SK-N-SH (cell line): ENCODE measurements around the gene RHBDL1. TPM values are rescaled to one million over a fixed set of nuclear protein-coding genes. Genes with fewer than 3 reads are reported as not detected.

Experiments
- CTCF ChIA-PET: fragments of 300-600, 350-600 bp; formaldehyde crosslinking; extraction: SDS; loops from one replicate; lab custom pipeline; 2021; lab: Yijun Ruan, JAX
- POLR2A ChIA-PET: fragments of 350-600 bp; sonication (Branson Sonifier 250); formaldehyde crosslinking; extraction: SDS; loops from one replicate; lab custom pipeline; 2020; ENCODE audit warnings: antibody characterized with exemption, inconsistent platforms; lab: Yijun Ruan, JAX
- DNase-seq: peaks from one replicate; pipeline ENCODE4 v3.0.0; 2012
- H2AFZ ChIP-seq: fragments of 200-600 bp; sonication (generic); 2 replicates; pipeline ENCODE4 v1.8.1; 2016; ENCODE audit warnings: antibody characterized with exemption, mild to moderate bottlenecking, low read depth
- H3F3A ChIP-seq: fragments of 200-600 bp; sonication (generic); replicated peaks from 2 replicates; pipeline ENCODE3; 2016; ENCODE audit warnings: antibody characterized with exemption, mild to moderate bottlenecking; ENCODE audit not compliant: insufficient read depth
- H3K27ac ChIP-seq, 2 experiments: fragments of 200-500 bp in 1 of 2; fragments of 200-600 bp in 1 of 2; sonication (Bioruptor generic) in 1 of 2; sonication (generic), shearing (Covaris generic) in 1 of 2; 2 replicates each; pipeline versions ENCODE4 v1.5.1 to v1.6.1; 2014 to 2016; ENCODE audit warnings: low read depth in 2 of 2, inconsistent platforms in 1 of 2, low read length in 1 of 2, mild to moderate bottlenecking in 1 of 2, mixed read lengths in 1 of 2
- H3K27me3 ChIP-seq: fragments of 200-600 bp; sonication (generic), shearing (Covaris generic); 2 replicates; pipeline ENCODE4 v1.6.1; 2016; ENCODE audit warnings: mixed run types; ENCODE audit not compliant: insufficient read depth
- H3K36me3 ChIP-seq, 2 experiments: fragments of 200-500 bp in 1 of 2; fragments of 200-600 bp in 1 of 2; sonication (Bioruptor generic) in 1 of 2; sonication (generic) in 1 of 2; replicated peaks in 1 of 2; 2 replicates each; pipeline versions ENCODE3 to v1.5.1; 2014 to 2016; ENCODE audit warnings: low read length in 1 of 2, mild to moderate bottlenecking in 1 of 2; ENCODE audit not compliant: insufficient read depth in 2 of 2, control insufficient read depth in 1 of 2
- H3K4me1 ChIP-seq, 2 experiments: fragments of 200-500 bp in 1 of 2; fragments of 200-600 bp in 1 of 2; sonication (Bioruptor generic) in 1 of 2; sonication (generic), shearing (Covaris generic) in 1 of 2; 2 replicates each; pipeline versions ENCODE4 v1.5.1 to v1.6.1; 2014 to 2016; ENCODE audit warnings: low read depth in 1 of 2, low read length in 1 of 2, mixed run types in 1 of 2; ENCODE audit not compliant: insufficient read depth in 2 of 2, control insufficient read depth in 1 of 2
- H3K4me2 ChIP-seq: fragments of 200-600 bp; sonication (generic), shearing (Covaris generic); 2 replicates; pipeline ENCODE4 v1.6.1; 2017; ENCODE audit warnings: mixed run types
- H3K4me3 ChIP-seq, 2 experiments: fragments of 200-500 bp in 1 of 2; fragments of 200-600 bp in 1 of 2; sonication (Bioruptor generic) in 1 of 2; sonication (generic), shearing (Covaris generic) in 1 of 2; 2 replicates each; pipeline versions ENCODE4 v1.5.1 to v1.8.1; 2014 to 2016; ENCODE audit warnings: low read depth in 2 of 2, inconsistent platforms in 1 of 2, low read length in 1 of 2, mild to moderate bottlenecking in 1 of 2, mixed read lengths in 1 of 2, moderate library complexity in 1 of 2
- H3K79me2 ChIP-seq: fragments of 200-600 bp; sonication (generic); 2 replicates; pipeline ENCODE4 v1.8.1; 2017; ENCODE audit warnings: mild to moderate bottlenecking; ENCODE audit not compliant: insufficient read depth
- H3K9ac ChIP-seq: fragments of 200-600 bp; sonication (generic); 2 replicates; pipeline ENCODE4 v1.6.1; 2017; ENCODE audit warnings: mixed run types
- H3K9me2 ChIP-seq: fragments of 200-600 bp; sonication (generic); 2 replicates; pipeline ENCODE4 v1.6.1; 2017; ENCODE audit warnings: mixed run types
- H3K9me3 ChIP-seq: fragments of 200-600 bp; sonication (generic); 2 replicates; pipeline ENCODE4 v1.6.1; 2017; ENCODE audit warnings: mixed run types, mild to moderate bottlenecking, moderate library complexity
- H4K20me1 ChIP-seq: fragments of 200-600 bp; sonication (generic); 2 replicates; pipeline ENCODE4 v1.6.1; 2017; ENCODE audit warnings: mild to moderate bottlenecking, mixed run types; ENCODE audit not compliant: insufficient read depth
- EP300 ChIP-seq, 2 experiments: IDR thresholded peaks; 2 replicates each; pipeline versions ENCODE4 v1.4.0 to v1.6.1; 2012; ENCODE audit warnings: borderline replicate concordance in 1 of 2, low read depth in 1 of 2, low read length in 1 of 2
- EZH2phosphoT487 ChIP-seq: fragments of 200-600 bp; sonication (generic); IDR thresholded peaks from 2 replicates; pipeline ENCODE4 v1.6.1; 2017; ENCODE audit warnings: low read depth, mixed run types, mild to moderate bottlenecking, antibody characterized with exemption, moderate library complexity, borderline replicate concordance
- FOSL2 ChIP-seq: IDR thresholded peaks from 2 replicates; pipeline ENCODE4 v1.4.0; 2012; ENCODE audit warnings: low read depth, mild to moderate bottlenecking, moderate library complexity, borderline replicate concordance
- MEF2A ChIP-seq: IDR thresholded peaks from 2 replicates; pipeline ENCODE4 v1.4.0; 2012; ENCODE audit warnings: low read depth, borderline replicate concordance
- NFIC ChIP-seq: IDR thresholded peaks from 2 replicates; pipeline ENCODE4 v1.4.0; 2012; ENCODE audit warnings: borderline replicate concordance
- POLR2AphosphoS5 ChIP-seq: IDR thresholded peaks from 2 replicates; pipeline ENCODE4 v1.6.1; 2012; ENCODE audit warnings: low read depth, low read length
- RAD21 ChIP-seq: IDR thresholded peaks from 2 replicates; pipeline ENCODE4 v1.6.1; 2012; ENCODE audit warnings: mild to moderate bottlenecking, low read length
- RCOR1 ChIP-seq: fragments of 150-350 bp; IDR thresholded peaks from 2 replicates; pipeline ENCODE4 v1.6.1; 2017; ENCODE audit warnings: antibody characterized with exemption, low read length
- REST ChIP-seq: IDR thresholded peaks from 2 replicates; pipeline ENCODE4 v1.6.1; 2012; ENCODE audit warnings: mild to moderate bottlenecking, low read depth, low read length, moderate library complexity
- RFX5 ChIP-seq: IDR thresholded peaks from 2 replicates; pipeline ENCODE4 v1.6.1; 2012; ENCODE audit warnings: mild to moderate bottlenecking, improper control_type of control experiment, low read length
- SIN3A ChIP-seq: IDR thresholded peaks from 2 replicates; pipeline ENCODE4 v1.6.1; 2012; ENCODE audit warnings: low read depth, mild to moderate bottlenecking, low read length, moderate library complexity, borderline replicate concordance
- TAF1 ChIP-seq: IDR thresholded peaks from 2 replicates; pipeline ENCODE4 v1.6.1; 2012; ENCODE audit warnings: low read depth, mild to moderate bottlenecking, low read length, moderate library complexity, borderline replicate concordance
- USF2 ChIP-seq: fragments of 150-350 bp; IDR thresholded peaks from 2 replicates; pipeline ENCODE4 v1.6.1; 2017; ENCODE audit warnings: antibody characterized with exemption, low read length, low read depth, borderline replicate concordance
- YY1 ChIP-seq: IDR thresholded peaks from 2 replicates; pipeline ENCODE4 v1.4.0; 2012; ENCODE audit warnings: low read depth, mild to moderate bottlenecking
- ZBTB33 ChIP-seq: IDR thresholded peaks from 2 replicates; pipeline ENCODE4 v1.4.0; 2012; ENCODE audit warnings: low read depth, borderline replicate concordance
- WGBS: methylation state at CpG from one replicate; pipeline ENCODE4 v1.1.6; 2017; ENCODE audit warnings: low lambda C conversion rate; 5-methylcytosine and 5-hydroxymethylcytosine counted together
- polyA plus RNA-seq, 3 experiments: library from polyadenylated mRNA; depleted of rRNA; stranded (reverse); fragments of >200 nt; gene quantifications; 2 replicates each; pipeline ENCODE4 v1.2.3, GENCODE V29; 2012

The RHBDL1 gene
- polyA plus RNA-seq, 1 of the 3 experiments (the other 2 are of a cell fraction): 4.1 TPM

GRCh38 chr16:674214-674881 lies 1.1 kb upstream of the RHBDL1 start:
- H3F3A ChIP-seq: peaks cover 4% of the 10 kb centered on the region
- peaks cover 5 to 49% of the 10 kb centered on the region in 2 experiments for H3K36me3 ChIP-seq
- H4K20me1 ChIP-seq: 0 out of 2 replicates have a peak, but pooled peaks cover 2% of the 10 kb centered on the region
- ChIA-PET POLR2A (interaction anchor here (1.1 kb wide), 1 partner anchor 8 kb away, joined by 3 read pairs; no protein-coding TSS in a partner anchor), CTCF (interaction anchor here (1.5 to 4.6 kb wide), 3 partner anchors 14 to 279 kb away, joined by 3 to 20 read pairs (median 7); no protein-coding TSS in a partner anchor)
- 88% methylated on average over 2 of the region's 22 CpGs for WGBS
- no peak overlapping the region for H3K9ac ChIP-seq
- H3K27me3 ChIP-seq: no peaks in the 10 kb centered on the region
- peaks cover 4 to 19% of the 10 kb centered on the region in 2 experiments; a peak in 2 of 4 replicates for H3K4me1 ChIP-seq
- H3K79me2 ChIP-seq: peaks cover 11% of the 10 kb centered on the region; the same call in 1 of the 2 replicates
- TF ChIP-seq ZBTB33: no peak
- TF ChIP-seq NFIC: no peak
- no peak for TF ChIP-seq SIN3A
- TF ChIP-seq FOSL2: no peak
- no peak for TF ChIP-seq RFX5
- TF ChIP-seq POLR2AphosphoS5: no peak
- no peak overlapping the region for H2AFZ ChIP-seq
- H3K9me2 ChIP-seq: no peaks in the 10 kb centered on the region
- no peak for DNase-seq
- H3K27ac ChIP-seq: no peak overlapping the region; a peak in 1 of 4 replicates
- no peak overlapping the region for H3K4me3 ChIP-seq
- no peaks in the 10 kb centered on the region for H3K9me3 ChIP-seq
- H3K4me2 ChIP-seq: no peak overlapping the region

DNA sequence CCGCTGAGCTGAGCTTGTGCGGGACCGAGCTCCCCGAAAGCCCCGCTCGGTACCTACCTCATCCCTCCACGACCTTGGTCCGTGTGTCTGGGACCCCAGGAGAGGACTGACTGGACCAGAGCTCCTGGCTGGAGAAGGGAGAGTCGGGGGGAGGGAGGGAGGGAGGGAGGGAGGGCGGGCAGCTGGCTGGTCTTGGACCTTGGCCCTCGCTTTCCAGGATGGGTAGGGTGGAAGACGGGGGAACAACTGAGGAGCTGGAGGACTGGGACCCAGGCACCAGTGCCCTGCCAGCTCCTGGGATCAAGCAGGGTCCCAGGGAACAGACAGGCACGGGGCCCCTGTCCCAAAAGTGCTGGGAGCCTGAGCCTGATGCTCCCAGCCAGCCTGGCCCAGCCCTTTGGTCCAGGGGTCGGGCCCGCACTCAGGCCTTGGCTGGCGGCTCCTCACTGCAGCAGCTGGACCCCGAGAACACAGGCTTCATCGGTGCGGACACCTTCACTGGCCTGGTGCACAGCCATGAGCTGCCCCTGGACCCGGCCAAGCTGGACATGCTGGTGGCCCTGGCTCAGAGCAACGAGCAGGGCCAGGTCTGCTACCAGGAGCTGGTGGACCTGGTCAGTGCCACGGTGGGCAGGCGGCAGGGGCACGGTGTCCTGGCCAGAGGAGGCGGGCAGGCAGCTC lies 553 bp downstream of the RHBDL1 start:
- Histone ChIP-seq H3F3A (peaks cover 10% of the 10 kb centered on the region), H3K27me3 (no peaks in the 10 kb centered on the region), H3K36me3 (peaks cover 0 to 32% of the 10 kb centered on the region in 2 experiments), H3K27ac (no peak overlapping the region), H3K9me3 (no peaks in the 10 kb centered on the region), H3K4me3 (no peak overlapping the region; a peak in 1 of 4 replicates), H3K9ac (no peak overlapping the region), H2AFZ (no peak overlapping the region), H3K9me2 (no peaks in the 10 kb centered on the region), H3K4me2 (no peak overlapping the region), H4K20me1 (peaks cover 4% of the 10 kb centered on the region), H3K4me1 (peaks cover 4 to 18% of the 10 kb centered on the region in 2 experiments; a peak in 2 of 4 replicates), H3K79me2 (peaks cover 7% of the 10 kb centered on the region)
- 62% methylated on average over 7 of the region's 25 CpGs for WGBS
- DNase-seq: no peak
- ChIA-PET POLR2A (interaction anchor here (0.7 to 1.2 kb wide), 5 partner anchors 9 to 745 kb away, joined by 3 to 5 read pairs (median 3); partner anchors contain the start of genes JMJD8, UQCC4 and WDR90), CTCF (interaction anchor here (0.6 to 4.6 kb wide), 8 partner anchors 8 to 45 kb away, joined by 3 to 20 read pairs (median 4); partner anchors contain the start of genes ANTKMT, RHOT2 and WDR24)
- TF ChIP-seq REST (no peak), RFX5 (no peak), YY1 (no peak), TAF1 (no peak), MEF2A (no peak), USF2 (no peak), NFIC (no peak), RCOR1 (no peak), EZH2phosphoT487 (no peak), RAD21 (no peak), EP300 (IDR thresholded peaks at IDR 0.05; ENCODE audit: borderline replicate concordance in 1 of 2, low read depth in 1 of 2, low read length in 1 of 2) (no peak)
